Epithelial cell of proximal tubule (primary cell): Measurements from ENCODE around the gene PPP2R2D. TPM values are rescaled to one million over a fixed set of nuclear protein-coding genes. Genes with fewer than 3 reads are reported as not detected.

Source experiments
- DNase-seq: peaks from one replicate; pipeline ENCODE4 v3.0.0-alpha.2; 2011; ENCODE audit warnings: low read depth
- H3K4me3 ChIP-seq: 2 replicates; pipeline ENCODE4 v1.5.1; 2011; ENCODE audit warnings: low read depth, mild to moderate bottlenecking, low read length
- total RNA-seq: library from RNA; depleted of rRNA; stranded (reverse); fragments of >200 nt; gene quantifications from 2 replicates; pipeline ENCODE4 v1.2.3, GENCODE V29; 2015
- TF ChIP-seq, protein P1 (sequence below): conservative IDR thresholded peaks from 2 replicates; pipeline ENCODE4 v1.5.1; 2012; ENCODE audit warnings: low read depth, mild to moderate bottlenecking, low read length

Gene PPP2R2D
- total RNA-seq, 1 donor from 2014 or later: 28.6 TPM

DNA sequence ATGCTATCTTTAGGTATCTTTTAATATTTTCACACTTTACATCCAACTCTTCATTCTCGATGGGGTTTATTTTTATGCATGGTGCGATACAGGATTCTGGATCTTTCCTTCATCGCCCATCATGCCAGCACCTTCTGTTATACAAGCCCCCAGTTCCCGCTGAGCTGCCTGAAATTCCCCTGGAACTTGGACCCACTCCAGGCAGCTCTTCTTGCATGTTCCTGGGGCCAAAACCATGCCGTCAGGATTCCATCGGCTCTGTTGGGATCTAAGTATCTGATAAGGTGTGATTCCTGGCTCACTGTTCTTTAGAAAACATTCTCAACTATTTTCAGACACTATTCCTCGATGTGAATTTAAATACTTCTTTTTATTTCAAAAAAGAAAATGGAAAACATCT is 40.5 kb upstream of the PPP2R2D start:
- no peak for DNase-seq
- TF ChIP-seq, protein P1, sequence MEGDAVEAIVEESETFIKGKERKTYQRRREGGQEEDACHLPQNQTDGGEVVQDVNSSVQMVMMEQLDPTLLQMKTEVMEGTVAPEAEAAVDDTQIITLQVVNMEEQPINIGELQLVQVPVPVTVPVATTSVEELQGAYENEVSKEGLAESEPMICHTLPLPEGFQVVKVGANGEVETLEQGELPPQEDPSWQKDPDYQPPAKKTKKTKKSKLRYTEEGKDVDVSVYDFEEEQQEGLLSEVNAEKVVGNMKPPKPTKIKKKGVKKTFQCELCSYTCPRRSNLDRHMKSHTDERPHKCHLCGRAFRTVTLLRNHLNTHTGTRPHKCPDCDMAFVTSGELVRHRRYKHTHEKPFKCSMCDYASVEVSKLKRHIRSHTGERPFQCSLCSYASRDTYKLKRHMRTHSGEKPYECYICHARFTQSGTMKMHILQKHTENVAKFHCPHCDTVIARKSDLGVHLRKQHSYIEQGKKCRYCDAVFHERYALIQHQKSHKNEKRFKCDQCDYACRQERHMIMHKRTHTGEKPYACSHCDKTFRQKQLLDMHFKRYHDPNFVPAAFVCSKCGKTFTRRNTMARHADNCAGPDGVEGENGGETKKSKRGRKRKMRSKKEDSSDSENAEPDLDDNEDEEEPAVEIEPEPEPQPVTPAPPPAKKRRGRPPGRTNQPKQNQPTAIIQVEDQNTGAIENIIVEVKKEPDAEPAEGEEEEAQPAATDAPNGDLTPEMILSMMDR: no peak
- no peak overlapping the region for H3K4me3 ChIP-seq

DNA sequence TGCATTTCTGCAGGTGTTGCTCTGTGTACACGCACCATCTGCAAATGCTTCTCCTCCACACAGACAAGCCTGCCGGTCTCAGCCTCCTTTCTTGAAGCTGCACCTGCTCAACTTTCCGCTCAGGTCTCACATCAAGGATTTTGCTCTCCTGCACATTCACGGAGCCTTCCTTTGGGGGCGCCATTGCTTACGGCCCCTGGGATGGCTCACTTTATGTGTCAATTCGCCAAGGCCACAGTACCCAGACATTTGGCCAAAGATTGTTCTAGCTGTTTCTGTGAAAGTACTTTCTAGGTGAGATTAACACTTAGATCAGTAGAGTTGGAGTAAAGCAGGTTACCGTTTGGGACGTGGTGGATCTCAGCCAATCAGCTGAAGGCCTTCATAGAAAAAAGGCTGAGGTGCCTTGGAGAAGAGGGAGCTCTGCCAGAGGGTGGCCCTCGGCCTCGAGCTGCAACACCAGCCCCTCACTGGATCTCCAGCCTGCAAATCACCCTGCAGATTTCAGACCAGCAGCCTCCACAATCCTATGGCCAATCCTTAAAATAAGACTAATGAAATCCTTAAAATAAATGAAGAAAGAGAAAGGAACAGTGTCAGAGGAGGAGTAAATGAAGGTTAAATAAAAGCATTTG is 39.9 kb upstream of the PPP2R2D start:
- no peak for DNase-seq
- H3K4me3 ChIP-seq: no peak overlapping the region
- TF ChIP-seq, protein P1: no peak

DNA sequence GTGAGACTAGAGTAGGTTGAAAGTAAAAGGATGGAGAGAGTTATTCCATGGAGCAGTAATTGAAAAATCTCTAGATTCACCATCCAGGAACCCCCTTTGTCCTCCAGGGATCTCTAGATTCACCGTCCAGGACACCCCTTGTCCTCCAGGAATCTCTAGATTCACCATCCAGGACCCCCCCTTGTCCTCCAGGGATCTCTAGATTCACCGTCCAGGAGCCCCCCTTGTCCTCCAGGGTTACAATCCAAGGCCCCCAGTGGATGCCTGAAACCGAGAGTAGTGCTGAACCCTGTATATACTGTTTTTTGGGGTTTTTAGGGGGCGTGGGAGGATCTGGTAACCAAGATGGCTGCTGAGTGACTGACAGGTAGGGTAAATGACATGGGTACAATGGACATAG is 38.3 kb upstream of the PPP2R2D start:
- no peak for DNase-seq
- TF ChIP-seq, protein P1: no peak

DNA sequence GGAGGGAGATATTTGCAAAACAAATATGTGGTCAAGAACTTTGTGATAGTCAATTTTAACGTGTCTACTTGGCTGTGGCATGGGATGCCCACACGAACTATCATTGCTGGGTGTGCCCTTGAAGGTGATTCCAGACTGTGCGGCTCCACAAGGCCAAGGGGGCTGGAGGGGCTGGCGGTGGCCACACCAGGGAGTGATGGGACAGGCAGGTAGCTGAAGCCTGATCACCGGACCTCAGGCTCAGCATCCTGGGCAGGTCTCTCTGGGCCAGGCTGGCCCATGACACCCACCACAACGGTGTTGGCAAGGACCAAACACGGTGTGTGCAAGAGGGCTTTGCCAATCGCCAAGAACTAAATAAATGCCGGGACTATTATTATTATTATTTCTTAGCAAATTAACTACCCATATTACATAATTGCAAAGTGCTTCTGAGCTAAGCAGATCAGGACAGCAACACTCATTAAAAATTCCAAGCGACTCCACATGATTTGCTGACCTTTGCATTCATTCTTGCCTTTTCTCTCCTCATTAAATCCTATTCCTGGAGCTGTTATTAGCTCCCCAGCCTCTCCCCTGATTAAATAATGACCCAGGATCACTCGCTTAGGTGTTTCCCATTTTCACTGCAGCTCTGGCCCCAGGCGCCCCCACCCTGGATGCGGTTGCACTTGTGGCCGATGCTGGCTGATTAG is 35.4 kb upstream of the PPP2R2D start:
- DNase-seq: no peak
- H3K4me3 ChIP-seq: no peak overlapping the region
- TF ChIP-seq, protein P1: no peak

More for the DNA sequence above, 38.3 kb upstream of the PPP2R2D start:
- no peak overlapping the region for H3K4me3 ChIP-seq

DNA sequence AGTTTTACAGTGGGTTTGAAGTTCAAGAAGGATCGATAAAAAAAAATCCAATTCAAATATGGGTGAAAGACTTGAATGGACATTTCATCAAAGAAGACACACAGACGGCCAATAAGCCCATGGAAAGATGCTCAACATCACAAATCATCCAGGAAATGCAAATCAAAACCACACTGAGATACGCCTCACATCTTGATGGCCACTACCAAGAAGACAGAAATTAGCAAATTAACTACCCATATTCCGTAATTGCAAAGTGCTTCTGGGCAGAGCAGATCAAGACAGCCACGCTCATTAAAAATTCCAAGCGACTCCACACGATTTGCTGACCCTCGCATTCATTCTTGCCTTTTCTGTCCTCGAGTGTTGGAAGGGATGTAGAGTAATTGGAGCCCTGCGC is 34.1 kb upstream of the PPP2R2D start:
- no peak overlapping the region for H3K4me3 ChIP-seq
- TF ChIP-seq, protein P1: no peak
- DNase-seq: no peak

DNA sequence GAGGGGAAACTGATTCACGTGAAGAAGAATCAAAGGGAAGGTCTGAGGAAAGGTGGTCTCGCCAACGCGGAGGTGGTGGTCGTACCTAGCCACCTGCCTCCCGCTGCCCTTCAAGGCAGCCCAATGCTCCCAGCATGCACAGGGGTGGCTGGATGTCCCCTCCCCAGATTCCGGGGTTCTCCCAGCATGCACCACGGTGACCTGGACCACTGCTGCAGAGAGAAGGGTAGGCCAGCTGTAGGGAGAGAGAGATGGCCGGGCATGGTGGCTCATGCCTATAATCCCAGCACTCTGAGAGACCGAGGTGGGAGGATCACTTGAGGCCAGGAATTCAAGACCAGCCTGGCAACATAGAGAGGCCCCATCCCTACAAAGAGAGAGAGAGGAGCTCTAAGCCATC is 32.4 kb upstream of the PPP2R2D start:
- DNase-seq: no peak

More for the DNA sequence above, 32.4 kb upstream of the PPP2R2D start:
- H3K4me3 ChIP-seq: no peak overlapping the region
- TF ChIP-seq, protein P1: no peak
